Activated CD4-positive, alpha-beta T cell treated with anti-CD3 and anti-CD28 coated beads for 1 hour (primary cell): Measurements from ENCODE around the gene LANCL3.
"Not testable (repeated sequence)": the region's sequence is repeated elsewhere in the genome, so short reads cannot be mapped to it uniquely, and the experiment has no call there.

Source experiments
- DNase-seq: peaks from one replicate; pipeline ENCODE4 v3.0.0-alpha.2; 2020

Gene LANCL3

DNA sequence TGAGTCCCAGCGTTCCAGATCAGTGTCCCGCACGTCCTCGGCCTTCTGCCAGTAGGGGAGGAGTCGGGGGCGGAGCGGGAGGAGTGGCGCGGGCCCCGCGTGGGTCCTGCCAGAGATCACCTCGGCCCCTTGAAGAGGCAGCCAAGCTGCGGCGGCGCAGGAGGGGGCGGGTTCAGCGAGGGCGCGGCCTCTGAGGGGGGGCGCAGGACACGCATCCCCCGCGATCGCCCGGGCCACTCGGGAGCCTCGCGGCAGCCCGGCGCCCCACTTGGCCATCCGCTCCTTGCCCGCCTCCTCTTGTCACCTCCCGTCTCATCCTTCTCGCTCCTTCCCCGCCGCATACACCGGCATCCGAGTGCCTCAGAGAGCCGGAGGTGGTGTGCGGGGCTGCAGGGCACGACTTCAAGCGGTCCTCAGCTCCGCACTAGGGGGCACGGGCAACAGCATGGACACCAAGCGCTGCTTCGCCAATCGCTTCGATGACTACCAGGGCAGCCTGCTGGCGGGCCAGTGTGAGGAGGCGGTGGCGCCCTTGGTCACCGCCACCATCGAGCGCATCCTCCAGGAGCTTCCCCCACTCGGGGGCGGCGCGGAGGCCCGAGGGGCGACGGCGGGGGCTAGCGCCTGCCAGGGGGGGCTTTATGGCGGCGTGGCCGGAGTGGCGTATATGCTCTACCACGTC lies at the start of gene LANCL3:
TSS of gene LANCL3 (plus strand) at position 236 of the 682 bp plus-strand sequence. CDS start at position 446, 210 bp downstream.
- DNase-seq: not testable (repeated sequence)

DNA sequence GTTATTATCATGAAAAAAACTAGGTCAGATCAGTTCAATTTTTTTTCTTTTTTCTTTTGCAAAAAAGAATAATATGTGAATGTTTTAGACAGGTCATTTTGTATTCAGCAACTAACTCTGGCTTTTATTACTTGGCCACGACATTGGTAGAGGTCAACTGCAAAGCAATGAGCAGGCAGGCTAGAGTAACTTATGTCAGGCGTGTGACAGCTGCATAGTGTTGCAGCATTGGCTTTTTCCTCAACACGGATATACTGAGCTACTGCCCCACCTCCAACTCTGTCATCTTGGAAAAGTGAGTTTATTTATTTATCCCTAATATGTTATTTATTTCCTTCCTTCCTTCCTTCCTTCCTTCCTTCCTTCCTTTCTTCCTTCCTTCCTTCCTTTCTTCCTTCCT lies 47.8 kb upstream of the LANCL3 start:
- DNase-seq: not testable (repeated sequence)

DNA sequence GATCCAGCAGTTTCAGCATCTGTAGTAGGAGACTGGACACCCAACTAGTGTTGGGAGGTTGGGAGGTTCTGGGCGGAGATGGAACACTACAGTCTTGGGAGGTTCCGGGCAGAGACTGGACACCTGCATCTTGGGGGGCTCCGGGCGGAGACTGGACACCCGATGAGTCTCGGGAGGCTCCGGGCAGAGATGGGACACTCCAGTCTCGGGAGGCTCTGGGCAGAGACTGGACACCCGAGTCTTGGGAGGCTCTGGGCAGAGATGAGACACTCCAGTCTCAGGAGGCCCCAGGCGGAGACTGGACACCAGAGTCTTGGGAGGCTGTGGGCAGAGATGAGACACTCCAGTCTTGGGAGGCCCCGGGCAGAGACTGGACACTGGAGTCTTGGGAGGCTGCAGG lies 29.5 kb upstream of the LANCL3 start:
- no peak for DNase-seq

DNA sequence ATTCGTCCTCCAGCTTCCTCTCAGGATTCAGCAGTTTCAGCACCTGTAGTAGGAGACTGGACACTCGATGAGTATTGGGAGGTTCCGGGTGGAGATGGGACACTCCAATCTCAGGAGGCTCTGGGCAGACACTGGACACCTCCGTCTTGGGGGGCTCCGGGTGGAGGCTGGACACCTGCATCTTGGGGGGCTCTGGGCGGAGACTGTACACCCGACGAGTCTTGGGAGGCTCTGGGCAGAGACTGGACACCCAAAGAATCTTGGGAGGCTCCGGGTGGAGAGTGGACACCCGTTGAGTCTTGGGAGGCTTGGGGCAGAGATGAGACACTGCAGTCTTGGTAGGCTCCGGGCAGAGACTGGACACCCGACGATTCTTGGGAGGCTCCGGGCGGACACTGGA lies 28.7 kb upstream of the LANCL3 start:
- no peak for DNase-seq

DNA sequence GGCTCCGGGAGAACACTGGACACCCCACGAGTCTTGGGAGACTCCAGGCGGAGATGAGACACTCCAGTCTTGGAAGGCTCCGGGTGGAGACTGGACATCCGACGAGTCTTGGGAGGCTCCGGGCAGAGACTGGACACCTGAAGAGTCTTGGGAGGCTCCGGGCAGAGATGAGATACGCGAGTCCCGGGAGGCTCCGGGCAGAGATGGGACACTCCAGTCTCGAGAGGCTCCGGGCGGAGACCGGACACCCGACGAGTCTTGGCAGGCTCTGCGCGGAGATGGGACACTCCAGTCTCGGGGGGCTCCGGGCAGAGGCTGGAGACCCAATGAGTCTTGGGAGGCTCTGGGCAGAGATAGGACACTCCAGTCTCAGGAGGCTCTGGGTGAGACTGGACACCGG lies 28.1 kb upstream of the LANCL3 start:
- no peak for DNase-seq

DNA sequence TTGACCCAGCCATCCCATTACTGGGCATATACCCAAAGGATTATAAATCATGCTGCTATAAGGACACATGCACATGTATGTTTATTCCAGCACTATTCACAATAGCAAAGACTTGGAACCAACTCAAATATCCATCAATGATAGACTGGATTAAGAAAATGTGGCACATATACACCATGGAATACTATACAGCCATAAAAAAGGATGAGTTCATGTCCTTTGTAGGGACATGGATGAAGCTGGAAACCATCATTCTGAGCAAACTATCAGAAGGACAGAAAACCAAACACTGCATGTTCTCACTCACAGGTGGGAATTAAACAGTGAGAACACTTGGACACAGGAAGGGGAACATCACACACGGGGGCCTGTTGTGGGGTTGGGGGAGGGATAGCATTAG lies 26.9 kb upstream of the LANCL3 start:
- not testable (repeated sequence) for DNase-seq

DNA sequence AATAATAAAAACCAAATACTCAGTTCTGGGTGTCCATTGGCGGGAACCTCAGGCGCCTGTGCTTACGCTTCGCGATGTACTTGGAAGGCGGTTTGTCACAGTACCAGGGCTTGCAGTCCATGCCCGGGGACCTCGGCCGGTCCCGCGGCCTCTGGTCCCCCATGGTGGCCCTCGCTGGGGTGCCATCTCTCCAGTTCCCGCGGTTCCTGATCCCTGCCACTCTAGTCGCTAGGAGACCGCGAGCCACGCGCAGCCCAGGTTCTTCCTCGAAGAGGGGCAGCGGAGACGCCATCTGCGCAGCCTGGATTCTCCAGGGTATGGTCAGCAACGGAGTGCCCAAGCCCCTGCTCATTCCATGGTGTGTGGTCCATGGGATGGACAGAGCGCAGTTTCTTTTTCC lies 26.4 kb upstream of the LANCL3 start:
- DNase-seq: no peak

DNA sequence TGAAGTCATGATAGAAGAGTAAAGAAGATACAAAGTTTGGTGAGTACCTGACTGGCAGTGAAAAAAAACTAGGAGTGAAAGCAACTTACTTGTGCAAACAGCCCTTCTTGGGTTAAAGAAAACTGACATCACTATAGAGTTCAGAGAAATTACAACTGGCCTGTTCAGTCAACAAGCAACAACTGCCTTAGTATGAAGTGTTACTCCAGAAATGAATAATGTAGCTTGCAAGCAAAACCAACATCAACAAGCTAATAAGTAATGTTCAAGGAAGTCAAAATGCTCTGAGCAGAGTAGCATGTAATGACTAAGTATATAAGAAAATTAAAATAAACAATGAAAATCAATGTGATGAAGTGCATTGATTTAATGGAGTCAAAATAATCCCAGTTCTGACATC lies 21.8 kb upstream of the LANCL3 start:
- DNase-seq: not testable (repeated sequence)

DNA sequence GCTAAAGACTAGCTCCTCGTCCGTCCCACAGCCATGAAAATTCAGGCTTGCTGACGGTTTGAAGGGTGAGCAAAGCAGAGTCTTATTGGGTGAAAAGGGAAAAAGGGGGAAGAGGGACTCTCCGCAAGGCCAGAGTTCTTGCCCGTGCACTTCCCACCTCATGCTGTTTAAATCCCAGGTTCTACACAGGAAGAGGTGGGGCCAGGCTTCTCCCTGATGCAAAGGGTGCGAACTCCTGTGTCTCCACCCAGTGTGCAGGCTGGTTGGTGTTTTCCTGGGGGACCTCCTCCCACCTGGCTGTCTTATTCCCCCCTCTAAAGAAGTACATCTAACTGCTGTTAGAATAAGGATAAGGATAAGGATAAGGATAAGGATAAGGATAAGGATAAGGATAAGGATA lies 18.0 kb upstream of the LANCL3 start:
- no peak for DNase-seq

DNA sequence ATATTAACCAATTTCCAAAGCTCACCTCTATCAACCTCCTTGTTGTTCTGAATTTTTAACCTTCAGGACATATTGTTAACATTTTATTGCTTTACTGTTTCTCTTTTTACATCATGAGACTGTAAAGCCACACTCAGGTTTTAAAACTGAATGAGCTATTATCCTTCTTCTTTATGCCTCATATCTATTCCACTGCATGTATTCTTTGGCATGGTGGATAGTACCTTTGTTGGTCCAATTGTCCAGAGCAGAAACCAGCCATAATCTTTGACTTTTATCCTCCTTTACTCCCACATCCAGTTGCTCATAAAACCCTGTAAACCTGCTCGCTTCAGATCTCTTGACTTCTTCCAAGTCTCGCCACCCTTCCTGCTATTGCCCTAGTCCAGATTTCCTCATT lies 6.2 kb upstream of the LANCL3 start:
- not testable (repeated sequence) for DNase-seq

DNA sequence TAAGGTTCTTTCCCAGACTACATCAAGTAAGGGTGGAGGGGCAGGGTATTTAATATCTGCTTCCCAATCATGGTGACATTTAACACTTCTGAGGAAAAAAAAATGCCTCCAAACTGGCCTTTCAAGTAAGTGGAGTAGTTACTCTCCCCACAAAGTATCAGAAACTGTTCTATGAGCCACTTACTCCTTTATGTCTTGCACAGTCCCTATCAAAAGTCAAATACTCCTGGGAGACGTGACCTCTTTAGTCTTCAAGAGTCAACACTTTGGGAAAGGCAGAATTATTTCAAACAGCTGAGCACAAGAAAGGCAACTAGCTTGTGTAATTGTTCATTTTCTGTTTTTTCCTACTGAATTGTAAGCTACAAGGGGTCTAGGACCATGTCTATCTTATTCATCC lies 1.1 kb upstream of the LANCL3 start:
- not testable (repeated sequence) for DNase-seq

DNA sequence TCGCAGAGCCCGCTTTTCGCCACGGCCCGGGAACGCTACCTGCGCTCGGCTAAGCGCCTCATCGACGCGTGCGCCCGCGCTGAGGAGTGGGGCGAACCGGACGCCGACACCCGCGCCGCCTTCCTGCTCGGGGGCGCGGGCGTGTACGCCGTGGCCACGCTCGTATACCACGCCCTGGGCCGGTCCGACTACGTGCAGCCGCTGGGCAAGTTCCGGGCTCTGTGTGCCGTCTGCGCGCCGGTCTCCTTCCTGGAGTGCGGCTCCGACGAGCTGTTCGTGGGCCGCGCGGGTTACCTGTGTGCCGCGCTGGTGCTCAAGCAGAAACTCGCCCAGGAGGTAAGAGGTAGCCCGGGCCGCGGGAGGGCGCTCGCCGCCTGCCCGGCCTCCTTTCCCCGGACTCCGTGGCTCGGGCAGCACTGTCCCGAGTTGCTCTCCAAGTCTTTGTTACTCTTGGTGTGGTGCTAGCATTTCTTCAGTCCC lies 687 bp downstream of the LANCL3 start:
- not testable (repeated sequence) for DNase-seq

DNA sequence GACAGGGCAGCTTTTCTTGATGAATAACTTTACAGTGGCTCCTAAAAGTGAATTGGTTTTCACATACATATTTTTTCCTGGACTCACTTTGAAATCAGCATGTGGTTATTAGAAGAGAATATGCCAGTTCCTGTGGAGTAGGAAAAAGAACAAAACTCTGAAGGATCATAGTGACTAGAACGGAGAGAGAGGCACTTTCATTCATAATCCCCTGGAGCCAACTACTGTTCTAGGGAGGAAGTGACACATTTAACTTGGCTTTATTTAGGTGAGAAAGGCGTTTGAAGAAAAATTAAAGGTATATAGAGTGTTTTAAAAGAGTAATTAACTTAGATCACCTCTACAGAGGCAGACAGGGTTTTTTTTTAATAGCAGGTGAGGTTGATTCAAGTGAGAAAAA lies 1.7 kb downstream of the LANCL3 start:
- DNase-seq: not testable (repeated sequence)

DNA sequence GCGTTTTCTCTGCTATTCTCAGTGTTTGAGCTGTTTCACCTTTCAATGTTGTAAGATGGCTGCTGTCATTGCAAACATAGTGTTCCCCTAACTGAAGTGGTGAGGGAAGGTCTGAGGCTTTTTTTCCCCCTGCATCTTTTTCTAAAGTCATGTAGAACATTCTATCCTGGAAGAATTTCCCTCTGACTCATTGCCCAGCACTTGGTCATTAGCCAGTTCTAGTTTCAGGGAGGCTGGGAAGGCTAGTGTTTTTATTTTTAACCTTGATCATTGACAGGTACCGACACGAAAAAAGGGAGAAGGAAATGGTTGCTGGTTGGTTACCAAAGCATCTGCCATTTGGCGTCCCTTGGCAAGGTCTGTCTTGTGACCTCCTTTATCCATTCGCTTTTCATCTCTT lies 6.6 kb downstream of the LANCL3 start:
- DNase-seq: no peak

DNA sequence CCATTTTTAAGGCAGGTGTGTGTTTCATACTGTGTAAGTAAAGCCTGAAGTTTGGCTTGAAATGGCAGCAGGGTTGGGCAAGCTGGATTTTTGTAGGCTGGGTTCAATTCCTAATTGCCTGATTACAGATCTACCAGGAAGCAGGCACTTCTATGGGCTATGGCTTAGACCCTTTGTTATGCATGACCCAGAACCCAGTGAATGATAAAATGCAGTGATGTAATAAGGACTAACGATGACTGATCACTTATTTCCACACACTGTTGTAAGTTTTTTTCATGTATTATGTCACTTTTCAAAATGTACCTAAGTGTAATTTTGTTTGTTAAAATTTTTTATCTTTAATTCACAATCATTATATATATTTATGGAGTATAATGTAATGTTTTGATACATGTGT lies 8.6 kb downstream of the LANCL3 start:
- no peak for DNase-seq

DNA sequence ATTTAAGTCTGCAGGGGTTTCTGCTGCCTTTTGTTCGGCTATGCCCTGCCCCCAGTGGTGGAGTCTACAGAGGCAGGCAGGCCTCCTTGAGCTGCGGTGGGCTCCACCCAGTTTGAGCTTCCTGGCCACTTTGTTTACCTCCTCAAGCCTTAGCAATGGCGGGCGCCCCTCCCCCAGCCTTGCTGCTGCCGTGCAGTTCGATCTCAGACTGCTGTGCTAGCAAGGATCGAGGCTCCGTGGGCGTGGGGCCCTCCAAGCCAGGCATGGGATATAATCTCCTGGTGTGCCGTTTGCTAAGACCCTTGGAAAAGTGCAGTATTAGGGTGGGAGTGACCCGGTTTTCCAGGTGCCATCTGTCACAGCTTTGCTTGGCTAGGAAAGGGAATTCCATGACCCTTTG lies 15.9 kb downstream of the LANCL3 start:
- DNase-seq: not testable (repeated sequence)

DNA sequence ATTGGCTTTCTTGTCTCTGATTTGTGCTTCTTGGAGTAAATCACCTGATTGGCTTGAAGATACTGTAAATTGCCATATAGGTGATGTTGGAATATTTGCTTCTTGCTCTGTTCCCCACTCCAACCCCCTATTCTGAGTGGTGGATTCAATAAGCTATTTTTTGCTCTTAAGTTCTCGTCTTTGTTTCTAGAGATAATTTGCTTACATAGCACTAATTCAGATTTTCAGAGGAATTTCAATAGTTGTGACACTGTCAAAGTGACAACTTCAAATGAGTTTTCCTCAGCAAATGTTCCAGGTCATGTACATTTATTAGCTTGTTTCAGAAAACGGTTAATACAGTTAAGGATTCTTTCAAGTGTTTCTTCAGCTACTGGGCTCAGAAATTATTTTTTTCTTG lies 18.6 kb downstream of the LANCL3 start:
- DNase-seq: no peak

DNA sequence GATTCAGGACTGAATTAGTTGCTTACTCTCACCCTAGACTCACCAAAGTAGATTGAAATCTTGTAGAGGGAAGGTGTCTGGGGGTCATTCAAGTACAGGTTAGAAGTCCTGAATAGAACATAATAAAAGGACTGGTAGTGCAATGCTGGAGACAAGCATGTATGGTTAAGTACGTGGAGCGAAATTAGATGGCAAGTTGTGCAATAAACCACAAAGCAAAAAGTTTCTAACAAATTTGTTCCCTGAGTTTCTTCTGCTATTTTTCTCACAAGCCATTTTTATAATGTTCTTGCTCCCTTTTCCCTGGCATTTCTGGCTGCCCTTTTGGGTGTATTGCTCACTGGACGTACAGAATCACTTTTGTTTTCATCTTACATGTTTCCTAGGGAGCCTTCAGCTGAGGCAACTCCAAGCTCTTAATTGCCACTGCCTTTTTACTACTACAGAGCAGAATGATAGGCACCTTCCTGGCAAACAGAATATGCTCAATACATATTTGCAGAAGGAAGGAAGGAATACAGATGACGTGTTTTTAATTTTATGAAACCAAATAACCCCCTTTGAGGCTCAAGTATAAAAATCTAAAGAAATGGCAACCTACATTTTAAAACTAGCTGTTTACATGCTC lies 23.4 kb downstream of the LANCL3 start:
- no peak for DNase-seq

DNA sequence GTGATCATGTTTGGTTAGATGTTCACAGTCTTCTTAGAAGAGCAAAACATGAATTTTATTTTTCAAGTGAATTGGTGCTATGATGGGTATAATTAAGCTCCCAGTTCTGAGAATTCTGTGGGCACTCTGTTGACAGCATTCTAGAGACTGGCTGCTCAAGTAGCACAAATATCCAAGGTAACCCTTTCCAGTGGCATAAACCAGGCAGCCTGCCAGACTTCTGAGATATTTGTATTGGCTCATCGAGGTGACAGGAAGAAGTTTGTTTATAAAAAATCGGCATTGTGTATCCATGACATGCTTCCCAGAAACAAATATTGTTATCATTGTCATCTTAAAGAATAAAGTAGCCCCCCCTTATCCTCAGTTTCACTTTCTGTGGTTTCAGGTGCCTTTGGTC lies 28.3 kb downstream of the LANCL3 start:
- DNase-seq: no peak

DNA sequence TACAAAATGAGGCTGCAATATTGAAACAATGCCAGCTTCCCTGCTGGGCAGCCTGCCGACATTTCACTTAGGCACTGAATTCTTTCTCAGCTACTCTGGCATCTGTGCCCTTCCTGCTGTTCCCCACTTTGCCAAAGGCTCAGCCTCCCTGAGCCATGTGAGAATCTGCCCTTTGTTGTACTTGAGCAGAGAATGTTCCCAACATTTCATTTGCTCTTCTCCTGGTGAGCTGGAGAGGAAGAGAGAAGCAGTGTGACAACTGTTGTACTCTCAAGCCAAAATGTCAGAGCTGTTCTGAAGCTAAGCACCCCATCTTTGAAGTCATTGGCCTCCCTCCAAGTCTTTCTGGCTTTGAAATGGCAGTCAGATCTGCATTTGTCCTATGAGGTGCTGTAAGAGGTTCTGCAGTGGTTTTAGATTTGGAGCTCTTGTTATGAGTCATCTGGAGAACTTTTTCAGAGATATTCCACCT lies 32.5 kb downstream of the LANCL3 start:
- DNase-seq: no peak

DNA sequence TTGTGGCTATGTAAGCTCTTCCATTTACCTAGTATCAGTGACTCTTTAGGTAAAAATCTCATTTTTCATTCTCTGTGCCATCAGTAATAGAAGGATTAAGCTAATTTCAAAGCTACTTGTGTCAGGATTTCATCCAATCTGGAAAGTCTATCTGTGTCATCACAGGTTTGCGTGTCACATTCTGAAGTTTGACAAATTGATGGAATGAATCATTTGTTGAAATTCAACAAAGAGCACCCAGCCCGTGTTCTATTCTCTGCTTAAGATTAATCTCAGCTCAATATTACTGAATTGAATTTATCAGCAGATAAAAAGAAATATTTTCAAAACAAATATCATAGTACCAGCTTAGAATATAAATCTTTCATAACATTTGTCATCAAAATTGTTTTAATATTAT lies 35.8 kb downstream of the LANCL3 start:
- DNase-seq: no peak

DNA sequence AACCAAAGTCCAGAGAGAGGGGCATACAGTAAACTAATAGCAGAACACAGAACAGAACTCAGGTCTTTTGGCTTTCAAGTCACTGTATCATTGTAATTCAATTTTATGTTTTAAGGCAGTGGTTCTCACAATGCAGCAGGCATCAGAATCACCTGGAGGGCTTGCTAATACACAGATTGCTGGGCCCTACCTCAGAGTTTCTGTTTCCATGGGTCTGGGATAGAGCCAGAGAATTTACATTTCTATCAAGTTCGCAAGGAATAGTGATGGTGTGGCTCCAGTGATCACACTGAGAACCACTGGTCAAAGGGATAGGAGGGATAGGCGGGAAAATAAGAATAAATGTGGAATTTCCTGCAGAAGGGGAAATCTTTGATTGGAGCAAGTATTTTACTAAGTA lies 36.7 kb downstream of the LANCL3 start:
- no peak for DNase-seq

DNA sequence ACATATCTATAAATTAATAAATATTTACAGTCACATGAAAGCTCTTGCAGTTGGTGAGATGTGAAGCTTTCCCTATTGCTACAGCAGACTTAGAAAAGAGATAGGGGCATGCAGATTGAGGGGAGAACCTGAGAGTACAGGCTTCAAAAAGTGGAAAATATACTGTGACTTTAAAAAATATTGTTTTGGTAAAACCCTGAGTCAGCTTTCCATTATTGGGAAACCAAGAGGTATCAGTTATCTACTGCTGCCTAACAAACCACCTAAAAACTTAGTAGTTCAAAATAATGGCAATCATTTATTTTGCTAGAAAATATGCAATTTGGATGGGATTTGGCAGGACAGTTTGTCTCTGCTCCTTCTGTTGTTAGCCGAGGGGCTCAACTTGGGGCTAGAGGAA lies 38.3 kb downstream of the LANCL3 start:
- no peak for DNase-seq

DNA sequence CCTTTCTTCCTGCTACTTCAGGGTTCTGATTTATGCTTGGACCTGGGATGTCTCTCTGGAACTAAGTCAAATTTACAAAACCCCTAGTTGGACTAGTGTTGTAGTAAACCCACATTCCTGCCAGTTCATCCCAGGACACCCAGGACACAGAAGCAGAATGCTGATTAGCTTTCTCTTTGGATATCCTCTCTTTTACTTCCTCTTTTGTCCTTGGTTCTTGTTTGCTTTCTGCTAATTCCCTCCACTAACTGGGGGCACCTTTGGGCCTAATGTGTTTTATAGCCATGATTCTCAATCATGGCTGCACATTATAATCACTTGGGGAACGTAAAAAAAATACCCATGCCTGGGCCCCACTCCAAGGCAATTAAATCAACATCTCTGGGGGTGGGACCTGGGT lies 42.5 kb downstream of the LANCL3 start:
- no peak for DNase-seq

DNA sequence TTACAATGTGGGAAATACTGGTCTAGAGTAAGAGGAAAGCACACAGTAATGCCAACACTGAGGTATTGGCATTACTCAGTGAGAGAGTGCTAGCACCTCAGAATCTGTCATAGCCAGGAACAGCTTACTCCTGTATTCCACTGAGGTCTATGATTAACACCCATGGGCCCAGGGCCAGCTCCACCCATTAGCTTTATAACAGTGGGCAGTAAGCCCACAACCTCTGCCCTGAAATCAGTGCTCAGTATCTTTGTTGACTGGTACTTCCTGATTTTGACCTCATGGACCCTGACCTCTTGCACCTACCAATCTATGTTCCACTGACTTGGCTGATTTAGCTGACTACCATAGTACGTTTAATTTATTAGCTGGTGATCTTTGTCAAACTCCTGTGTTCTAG lies 56.1 kb downstream of the LANCL3 start:
- no peak for DNase-seq
